ELF-1 (cell line): ENCODE data around the gene RPRM.
A peak's percentile ranks its signal among the peaks of the same experiment; 100 is the strongest.
"Not testable (repeated sequence)": the region's sequence is repeated elsewhere in the genome, so short reads cannot be mapped to it uniquely, and the experiment has no call there.

ENCODE experiments used
- DNase-seq: peaks from one replicate; pipeline ENCODE4 v3.0.0-alpha.2; 2016; ENCODE audit warnings: low read depth, low spot score

RPRM gene

DNA sequence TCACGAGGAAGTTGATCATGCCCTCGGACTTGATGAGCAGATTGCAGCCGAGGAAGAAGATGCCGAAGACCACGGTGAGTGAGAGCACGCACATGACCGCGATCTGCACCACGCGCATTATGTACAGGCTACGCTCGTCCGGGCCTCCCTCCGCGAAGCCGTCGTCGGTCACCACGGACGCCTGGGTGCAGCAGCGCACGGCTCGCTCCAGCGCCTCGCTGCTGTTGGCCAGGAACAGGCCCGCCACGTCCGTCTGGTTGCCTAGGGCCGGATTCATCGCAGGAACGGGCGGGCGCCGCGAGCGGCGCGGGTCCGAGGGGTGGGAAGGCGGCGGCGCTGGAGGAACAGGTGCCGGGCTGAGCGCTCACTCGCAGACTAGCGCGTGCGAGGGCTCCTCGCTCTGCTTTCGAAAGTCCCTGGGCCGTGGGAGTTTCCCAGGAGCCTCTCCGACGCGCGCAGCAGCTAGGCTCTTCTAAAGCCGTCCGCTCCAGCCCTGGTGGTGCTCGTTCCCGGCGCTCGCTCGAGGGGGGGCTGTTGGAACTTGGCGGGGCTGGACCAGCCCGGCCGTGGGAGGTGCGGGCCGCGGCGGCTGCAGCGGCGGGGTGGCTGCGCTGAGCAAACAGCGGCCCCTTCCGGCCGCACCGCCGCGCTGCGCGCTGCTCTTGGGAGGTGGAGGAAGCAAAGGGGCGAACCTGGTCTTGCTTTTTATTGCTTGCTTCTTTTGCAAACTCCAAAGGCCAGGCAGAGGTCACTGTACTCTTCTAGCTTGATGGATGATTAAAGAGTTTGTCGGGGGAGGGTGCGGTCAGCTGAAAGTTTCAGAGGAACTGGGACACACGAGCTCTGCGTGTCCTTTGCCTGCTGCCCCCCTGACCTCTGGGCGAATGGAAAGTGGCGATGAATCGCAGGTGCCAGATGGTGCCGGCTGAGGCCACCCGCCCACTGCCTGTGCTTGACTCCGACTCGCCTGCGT, at the start of gene RPRM:
RPRM (minus strand) TSS at position 474 of the 973 bp plus-strand sequence; CDS start at position 277, 197 bp downstream.
- DNase-seq, result peak; percentile 97

DNA sequence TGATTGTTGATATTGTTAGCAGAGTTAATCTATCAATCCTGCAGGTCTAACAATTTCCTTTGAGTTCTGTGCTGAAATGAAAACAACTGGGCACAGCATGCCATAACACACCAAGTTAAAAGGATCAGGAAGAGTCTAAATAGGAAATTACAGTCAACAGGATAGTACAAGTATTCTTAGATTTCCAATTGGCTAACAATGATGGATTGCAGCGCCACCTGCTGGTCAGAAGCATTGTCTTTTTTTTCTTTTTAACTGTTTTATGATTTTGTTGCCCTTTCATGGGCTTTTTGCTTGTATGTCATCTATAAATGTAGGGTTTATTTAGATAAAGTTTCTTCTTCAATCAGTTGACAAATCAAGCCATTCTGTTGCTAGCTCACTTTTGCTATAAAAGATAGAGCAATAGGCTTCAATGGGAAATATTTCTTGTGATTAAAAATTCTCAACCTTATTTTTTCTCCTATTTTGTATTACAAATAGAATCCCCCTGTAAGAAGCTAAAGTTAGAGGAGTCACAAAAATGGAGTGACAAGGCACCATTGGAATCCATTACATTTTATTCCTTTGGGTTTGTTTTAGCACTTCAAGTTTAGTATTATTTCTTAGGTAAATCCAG, 40.8 kb upstream of the RPRM start:
- DNase-seq, result peak; percentile 42

DNA sequence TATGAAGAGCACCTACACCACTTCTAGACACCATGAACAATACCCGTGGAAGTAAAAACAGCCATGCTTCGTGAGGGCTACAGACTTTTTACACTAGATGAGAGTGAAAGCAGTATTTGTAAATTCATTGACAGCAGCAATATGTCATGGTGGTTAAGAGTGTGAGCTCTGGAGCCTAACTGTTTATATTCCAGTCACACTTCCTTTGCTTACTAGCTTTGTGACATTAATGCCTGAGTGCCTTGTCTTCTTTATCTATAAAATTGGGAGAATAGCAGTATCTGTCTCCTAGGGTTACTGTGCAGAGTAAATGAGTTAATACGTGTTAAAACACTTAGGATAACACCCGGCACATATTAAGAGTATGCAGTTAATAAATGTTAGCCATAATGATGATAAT, 33.8 kb upstream of the RPRM start:
- DNase-seq, result no peak

DNA sequence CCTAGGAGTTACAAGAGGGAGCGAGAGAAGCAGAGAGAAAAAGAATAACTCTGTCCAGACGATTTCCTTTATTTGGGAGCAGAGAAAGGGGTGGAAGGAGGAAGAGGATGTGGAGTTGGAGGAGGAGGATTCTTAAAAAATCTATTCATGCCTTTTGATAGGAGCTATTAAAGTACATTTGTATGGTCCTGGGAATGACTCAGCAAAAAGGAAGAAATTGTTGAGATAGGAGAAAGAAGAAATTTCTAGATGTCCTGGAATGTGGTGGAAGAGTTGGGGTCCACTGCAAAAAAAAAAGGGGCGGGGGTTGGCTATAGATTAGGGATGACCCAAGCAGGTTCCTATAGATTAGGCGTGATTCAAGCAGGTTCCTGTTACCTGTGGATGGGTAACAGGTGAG, 32.4 kb upstream of the RPRM start:
- DNase-seq, result no peak

DNA sequence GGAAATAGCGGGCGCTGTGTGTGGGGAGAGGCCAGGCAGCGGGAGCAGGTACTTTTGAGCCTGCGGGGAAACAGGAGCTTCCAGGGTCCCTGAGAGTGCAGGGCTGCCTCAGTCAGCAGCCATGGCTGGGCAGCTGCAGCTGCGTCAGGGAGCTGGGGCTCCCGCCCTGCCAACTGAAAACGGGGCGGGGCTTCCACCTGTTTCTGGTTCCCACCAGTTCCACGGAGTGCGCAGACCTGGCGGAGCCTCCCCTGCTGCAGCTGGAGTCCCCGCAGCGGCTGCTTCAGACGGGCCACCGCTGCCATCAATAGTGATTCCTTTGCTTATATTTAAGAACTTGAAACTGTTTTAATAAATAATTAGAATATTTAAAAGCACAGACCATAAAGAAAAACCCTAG, 30.6 kb upstream of the RPRM start:
- DNase-seq, result no peak

DNA sequence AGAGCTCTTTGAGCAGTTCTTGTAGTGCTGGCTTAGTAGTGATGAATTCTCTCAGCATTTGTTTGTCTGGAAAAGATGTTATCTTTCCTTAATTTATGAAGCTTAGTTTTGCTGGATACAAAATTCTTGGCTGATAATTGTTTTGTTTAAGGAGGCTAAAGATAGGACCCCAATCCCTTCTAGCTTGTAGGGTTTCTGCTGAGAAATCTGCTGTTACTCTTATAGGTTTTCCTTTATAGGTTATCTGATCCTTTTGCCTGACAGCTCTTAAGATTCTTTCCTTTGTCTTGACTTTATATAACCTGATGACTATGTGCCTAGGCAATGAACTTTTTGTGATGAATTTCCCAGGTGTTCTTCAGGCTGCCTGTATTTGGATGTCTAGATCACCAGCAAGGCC, 27.9 kb upstream of the RPRM start:
- DNase-seq, result not testable (repeated sequence)

DNA sequence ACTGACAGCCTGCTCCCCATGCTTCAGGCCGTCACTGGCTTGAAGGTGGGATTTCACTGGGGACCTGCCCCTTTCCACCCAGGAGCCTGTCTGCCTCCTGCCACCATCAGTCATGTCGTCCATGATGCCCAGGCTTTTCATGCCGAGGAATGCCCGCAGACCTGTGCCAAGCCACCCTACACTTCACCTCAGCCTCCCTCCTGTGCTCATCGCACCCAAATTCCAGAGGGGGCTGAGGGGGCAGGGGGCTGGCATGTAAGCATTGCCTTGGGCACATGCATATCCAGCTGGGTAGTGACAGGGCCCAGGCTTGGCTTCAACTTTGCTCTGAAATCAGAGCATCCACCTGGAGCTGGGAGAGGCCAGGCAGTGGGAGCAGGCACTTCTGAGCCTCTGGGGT, 20.9 kb upstream of the RPRM start:
- no peak for DNase-seq

DNA sequence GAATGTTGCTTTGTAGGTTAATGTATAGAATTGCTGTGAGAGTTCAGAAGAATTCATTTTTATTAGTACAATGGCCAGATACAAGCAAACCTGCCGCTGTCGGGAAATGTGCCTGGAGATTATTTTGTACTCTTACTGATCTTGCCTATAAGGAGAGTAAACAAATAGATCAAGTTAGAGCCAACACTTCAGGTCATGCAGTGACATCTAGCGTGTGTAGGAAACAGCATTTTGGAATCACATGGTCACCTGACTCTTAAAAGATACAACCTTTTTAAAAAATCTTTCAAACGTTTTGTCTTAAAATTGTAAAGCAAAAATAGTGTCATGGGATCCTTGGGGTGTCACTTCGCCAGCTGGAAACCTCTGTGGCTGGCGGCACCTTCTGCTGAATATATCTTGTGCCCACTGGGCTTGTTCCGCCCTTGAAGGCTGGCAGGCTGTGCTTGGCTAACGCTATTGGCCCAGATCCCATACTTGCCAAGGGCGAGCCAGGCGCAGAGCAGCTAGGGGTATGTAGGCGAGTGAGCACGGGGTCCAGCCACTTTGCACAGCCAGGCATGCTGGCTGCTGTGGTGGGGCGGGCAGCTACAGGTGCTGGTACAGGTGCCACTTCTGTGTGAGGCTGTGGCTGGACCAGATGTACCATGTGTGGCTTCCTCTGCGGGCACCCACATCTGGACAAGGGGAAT, 19.5 kb upstream of the RPRM start:
- DNase-seq, result no peak

DNA sequence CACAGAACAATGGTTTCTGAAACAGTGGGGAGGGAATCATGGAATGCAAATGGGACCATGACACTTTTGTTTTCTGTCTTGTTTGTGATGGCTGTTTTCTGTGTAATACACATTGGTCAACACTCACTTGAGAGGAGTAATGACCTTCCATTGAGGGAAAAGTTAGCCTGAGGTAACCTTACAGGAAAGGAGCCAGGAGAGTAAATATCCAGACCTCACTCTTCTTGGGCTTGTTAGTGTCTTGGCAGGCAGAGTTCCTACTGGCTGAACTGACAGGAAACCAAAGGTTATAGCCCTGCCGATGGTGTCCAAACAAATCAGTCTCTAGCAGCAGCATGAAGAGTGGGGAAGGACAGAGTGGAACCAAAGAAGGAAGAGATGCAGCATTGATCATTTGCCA, 17.2 kb upstream of the RPRM start:
- peak; percentile 52 for DNase-seq

DNA sequence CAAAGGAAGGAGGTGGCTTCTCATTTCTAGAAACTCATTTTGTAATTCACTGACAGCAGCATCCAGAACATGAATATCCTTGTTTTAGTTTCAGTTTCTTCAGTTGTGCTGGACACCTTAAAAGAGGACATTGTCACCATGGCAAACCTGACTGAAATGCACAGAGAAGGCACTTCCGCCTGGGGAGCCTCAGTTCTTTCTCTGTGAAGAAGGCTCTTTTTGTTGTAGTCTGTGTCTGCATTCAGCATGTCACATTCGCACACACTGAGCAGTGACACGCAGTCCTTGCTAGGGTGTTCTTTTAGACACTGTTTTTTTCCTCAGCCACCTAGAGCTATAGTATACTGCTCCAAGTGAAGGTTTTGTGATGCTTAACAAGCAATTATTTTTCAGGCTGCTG, 9.5 kb upstream of the RPRM start:
- no peak for DNase-seq

DNA sequence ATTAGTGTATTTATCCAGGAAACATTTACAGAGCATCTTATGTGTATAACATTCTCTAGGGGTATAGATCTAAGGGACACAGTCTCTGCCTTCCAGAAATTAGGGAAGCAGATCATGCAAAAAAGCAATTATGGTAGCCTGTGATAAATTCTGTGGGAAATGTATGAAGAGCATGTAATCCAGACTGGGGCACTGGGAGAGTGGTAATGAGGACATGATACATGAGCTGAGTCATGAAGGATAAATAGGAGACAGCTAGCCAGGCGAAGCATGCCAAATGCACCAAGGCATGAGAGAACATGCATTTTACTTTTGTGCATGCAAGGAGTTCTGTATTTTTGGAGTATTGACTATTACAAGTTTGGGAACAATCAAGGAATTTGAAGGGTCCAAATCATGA, 8.9 kb upstream of the RPRM start:
- DNase-seq, result no peak

DNA sequence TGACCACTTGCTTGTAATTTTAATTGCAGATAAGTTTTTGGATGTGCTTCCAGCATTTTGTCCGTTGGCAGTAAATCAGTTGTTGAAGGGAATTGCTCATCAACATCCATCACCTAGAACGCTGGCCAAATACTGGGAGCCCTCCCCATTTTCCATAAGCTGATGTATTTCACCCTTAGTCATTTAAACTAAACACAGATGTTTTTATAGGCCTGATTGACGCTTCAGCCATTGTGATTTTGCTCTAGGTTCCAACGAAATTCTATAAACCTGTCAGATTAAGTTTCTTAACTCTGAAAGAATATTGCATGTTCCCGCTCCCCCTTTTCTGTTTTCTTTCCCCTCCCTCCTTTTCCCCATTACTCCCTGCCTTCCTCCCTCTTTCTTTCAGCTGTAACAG, 1.0 kb upstream of the RPRM start:
- no peak for DNase-seq

DNA sequence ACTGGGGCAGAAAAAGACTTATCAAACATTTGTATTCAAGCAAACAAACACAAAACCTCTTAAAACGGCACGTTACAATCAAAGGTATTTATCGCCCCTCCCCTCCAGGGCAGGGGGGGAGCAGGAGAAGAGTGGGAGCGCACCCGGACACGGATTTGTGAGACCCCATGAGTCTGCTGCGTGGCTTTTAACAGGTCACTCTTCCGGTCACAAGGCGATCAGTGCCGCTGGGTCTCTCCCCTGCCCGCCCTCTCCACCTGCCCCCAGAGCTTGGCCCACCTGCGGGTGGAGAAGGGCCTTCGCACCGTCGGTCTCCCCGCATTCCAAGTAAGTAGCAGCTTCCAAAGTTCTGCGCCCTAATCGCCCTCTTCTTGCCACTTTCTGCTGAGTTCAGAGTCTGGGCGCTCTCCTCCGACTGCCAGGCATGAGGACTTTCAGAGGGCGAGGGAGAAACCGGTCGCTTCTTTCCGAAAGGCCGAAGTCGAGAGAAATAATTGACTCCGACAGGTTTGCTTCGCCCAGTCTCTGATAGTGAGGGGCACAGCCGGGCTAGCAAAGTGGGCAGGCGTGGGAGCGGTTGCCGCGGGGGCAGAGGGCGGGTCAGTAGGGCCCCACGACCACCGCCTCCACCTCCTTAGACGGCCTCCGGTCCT, 800 bp downstream of the RPRM start:
- DNase-seq, result peak; percentile 83

DNA sequence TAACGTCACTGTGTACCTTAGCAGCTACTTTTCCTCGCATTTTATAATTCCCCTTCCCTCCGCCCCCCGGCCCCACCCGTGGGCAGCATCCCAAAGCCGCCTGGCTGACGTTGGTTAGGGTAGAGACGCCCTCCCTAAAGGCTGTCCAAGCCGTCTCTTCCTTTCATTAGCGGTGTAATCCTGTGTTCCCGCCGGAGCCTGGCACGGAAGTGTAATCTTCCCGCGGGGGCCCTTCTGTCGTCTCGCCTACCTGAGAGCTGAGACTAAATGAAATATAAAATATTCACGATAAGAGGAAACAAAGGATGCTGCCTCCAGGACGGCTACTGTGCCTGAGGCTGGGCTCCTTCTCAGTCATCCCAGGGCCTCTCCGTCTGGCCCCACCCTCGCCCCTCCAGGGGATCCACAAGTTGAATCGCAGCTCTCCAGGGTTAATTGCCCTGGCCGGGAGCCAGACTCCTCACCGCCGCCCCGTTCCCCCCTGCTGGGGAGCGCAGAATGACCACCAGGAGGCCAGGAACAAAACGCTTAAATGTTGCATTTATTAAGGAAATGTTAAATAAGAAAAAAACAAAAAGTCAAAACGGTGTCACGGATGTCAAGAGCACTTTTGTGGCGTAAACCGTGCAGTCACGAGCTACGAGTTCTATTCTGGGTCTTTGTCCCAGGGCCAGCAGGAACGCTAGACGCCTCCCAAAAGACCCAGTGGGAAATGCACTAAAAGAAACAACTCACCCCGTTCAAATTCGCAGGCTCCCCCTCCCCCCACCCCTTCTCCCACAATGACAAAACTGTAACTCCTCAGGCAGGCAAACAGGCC, 1.5 kb downstream of the RPRM start:
- DNase-seq, result peak; percentile 93

DNA sequence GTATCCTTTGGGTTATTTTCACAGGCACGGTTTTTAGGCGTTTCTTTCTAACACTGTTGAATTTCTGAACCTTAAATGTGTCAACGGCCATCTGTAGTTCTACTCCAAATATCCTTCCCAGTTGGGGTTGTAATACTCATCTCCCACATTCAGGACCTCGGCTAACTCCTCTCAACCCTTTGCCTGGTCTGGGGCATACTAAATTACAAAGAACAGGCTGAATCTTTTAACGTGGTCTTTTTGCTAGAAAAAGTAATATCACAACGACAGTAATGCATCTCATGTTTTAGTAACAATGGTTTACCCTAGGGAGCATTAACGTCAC, 2.1 kb downstream of the RPRM start:
- DNase-seq, result peak; percentile 30

DNA sequence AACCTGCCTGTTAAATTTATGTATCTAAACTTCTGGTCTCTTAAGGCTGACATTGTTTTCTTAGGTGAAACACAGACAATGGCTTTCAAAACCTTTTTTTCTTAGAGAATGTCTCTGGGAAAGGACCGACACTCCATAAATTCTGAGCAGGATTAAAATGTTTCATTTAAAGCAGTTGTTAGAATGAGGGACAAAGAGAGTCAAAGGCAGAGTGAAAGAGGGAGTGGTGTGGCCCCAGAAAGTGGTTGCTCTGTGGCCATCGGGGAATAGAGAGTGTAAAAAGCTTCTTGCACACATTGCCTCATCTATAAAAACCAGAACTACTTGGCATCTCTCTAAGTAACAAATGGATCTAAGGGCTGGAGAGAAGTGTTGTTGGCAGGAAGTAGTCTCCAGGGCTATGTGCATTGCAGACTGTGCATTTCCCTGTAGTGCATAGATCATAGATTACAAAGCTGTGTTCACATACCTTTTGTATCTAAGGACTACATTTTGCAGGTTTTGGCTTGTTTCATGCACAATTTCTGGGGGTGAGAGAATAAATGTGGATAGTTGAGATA, 3.6 kb downstream of the RPRM start:
- DNase-seq, result no peak

DNA sequence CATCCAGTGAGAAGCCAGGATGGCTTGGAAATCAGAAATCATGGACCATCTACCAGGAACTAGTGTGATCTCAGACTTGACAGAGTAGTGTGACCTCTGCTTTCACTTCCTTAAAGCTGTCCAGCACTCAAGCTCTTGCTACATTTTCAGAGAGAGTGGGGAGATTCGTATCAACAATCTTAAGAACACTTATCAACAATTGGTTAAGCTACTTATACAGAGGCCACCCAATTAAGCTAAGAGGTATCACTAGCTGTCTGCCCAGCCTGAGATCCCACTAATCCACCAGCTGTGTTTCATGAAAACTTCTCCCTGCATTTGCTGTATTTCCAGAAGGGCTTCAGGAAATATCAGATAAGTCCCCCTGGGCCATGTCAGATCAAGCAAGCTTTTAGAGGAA, 4.2 kb downstream of the RPRM start:
- DNase-seq, result peak; percentile 22

DNA sequence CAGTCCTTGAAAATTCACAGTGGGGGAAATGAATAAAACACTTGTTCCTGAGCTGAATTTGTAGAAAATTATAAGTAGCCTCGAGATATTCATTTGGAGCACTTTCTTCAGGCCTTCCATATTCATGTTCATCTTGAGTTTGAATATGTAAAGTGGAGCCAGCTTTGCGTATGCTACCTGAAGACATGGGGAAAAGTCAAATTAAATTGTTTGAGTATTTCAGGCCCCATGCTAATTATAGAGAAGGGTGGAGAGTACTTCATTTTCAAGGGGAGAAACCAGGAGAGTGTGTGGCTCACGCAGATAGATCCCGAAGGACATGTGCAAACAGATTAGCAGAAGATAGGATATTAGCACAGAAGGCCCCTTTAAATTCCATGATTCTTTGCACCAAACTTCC, 7.7 kb downstream of the RPRM start:
- DNase-seq, result no peak

DNA sequence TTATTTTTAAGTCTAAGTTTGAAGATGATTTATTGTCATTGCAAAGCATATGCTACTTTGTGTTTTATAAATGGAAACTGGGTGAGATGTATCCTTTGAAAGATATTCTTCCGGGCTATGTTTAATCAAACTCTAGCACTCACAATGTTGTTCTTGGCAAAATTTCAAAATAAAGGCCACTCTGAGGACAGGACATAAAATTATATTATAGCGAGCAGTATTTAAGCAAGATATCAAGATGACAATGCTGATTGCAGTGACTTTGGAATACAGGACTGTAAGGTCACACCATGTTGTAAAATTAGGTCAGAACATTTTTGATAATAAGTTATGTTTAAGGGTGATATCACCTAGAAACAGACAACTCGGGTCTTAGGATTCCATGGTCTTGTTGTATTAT, 14.2 kb downstream of the RPRM start:
- no peak for DNase-seq

DNA sequence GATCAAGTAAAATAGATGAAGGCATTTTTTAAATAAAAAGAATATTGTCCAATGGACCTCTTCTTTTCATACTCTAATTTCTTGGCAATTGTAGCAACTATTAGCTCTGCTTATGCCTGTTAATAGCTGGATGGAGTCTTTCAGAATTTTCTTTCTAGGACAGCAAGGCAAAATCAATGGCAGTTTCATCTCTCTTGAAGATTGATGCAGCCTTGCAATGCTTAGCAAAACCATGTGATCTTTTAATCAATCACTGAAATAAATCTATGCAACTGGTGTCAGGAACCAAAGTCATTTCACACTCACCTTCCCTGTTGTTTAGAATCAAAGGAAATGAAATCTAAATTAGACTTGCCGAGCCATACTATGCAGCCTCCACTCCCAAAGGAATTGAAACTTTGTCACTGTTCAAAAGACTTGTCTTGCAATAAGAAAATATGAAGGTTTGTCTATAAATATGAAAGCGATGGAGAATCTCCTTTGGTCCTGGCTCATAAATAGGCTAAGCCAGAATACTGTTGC, 16.2 kb downstream of the RPRM start:
- no peak for DNase-seq

DNA sequence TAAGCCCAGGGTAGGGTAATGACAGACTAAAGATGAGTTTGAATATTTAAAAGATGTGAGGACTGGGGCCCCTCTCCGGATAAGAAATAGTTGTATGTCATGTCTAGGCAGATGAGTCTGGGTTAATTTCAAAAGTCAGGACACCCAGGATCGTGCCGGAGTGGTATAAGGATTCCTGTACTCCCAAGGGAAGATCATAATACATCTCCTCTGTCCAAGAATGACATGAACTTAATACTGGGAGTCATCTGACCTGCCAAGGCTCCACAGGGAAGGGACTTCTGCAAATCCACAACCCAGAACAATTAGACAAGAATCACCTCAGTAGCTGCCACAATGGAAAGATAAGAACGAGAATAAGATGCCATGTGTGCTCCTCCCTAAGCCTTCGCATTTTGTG, 17.1 kb downstream of the RPRM start:
- DNase-seq, result no peak
